ENCODE data around the gene GADD45B. TPM values are rescaled to one million over a fixed set of nuclear protein-coding genes. Genes with fewer than 3 reads are reported as not detected.

Gene GADD45B
- total RNA-seq, 3 donors from 2014 or later (not counting 1 experiment from before 2014, with no cell fraction given) = 198 to 247 (median 212) TPM

DNA sequence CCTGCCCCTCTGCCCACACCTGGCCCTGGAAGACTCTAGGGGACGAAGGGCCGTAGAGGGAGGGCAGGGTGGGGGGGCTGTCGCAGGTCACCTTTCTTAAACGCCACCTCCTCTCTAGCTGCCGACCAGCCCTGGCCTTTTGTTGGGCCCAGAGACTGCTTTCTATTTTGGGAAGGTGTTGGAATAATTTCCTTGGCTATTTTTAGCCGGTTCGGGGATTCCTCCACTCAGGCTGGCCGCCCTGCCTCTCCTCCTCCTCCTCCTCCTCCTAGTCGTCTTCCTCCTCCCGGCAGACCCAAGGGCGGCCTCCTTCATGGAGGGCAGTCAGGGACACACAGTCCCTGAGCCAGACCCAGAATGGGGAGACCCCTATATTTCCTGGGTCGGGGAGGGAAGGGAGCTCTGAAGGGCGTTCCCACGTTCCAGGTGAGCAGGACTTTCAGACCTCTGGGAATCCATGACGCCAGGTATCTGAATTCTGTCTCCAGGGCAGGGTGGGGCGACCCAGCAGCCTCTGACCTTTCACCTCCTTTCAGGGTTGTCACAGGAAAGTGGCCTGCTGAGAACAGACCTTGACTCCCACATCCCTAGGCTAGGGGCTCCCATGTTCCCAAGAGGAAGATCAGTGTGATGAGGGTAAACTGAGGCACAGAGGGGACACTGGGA lies 19.9 kb downstream of the GADD45B start:
- no peak overlapping the region for H3K4me3 ChIP-seq (ENCODE audit: low read length)
- peak overlapping the region in 1 of 2 donors; percentile 26 for H3K27ac Mint-ChIP-seq

DNA sequence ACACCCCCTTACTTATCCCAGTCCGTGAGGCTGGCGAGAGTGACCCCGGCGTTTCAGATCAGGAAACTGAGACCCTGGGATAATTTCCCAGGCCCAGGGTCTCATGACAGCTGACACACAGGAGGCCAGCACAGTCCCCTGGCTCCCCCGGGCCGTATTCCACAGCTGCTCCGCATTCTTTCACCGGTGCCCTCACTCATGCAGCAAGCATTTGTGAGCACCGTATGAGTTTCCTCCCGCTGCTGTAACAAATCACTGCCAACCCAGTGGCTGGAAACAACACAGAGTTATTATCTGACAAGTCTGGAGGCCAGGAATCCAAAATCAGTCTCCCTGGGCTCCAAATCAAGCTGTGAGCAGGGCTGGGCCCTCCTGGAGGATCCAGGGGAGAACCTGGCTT lies 21.3 kb downstream of the GADD45B start:
- WGBS (ENCODE audit: insufficient coverage) = 97% methylated on average over 10 of the region's 10 CpGs
- Mint-ChIP-seq H3K9me3 (no peaks in the 10 kb centered on the region), H3K27ac (no peak overlapping the region), H3K27me3 (ENCODE audit: low read depth in 2 of 2) (peaks cover 0 to 8% of the 10 kb centered on the region in 2 donors), H3K4me3 (no peak overlapping the region), H3K36me3 (no peaks in the 10 kb centered on the region), H3K4me1 (peaks cover 0 to 10% of the 10 kb centered on the region in 2 donors)
- intact Hi-C loops (cut with micrococcal nuclease) = no loop called here
- peaks cover 20% of the 10 kb centered on the region for H3K4me1 ChIP-seq (ENCODE audit: control insufficient read depth, insufficient read depth, low read length)
- no peaks in the 10 kb centered on the region for H3K9me3 ChIP-seq (ENCODE audit: control insufficient read depth, insufficient read depth, low read length)
- DNase-seq (no peak), ATAC-seq (no peak)
- no peak overlapping the region for H3K4me3 ChIP-seq (ENCODE audit: low read length)
- H3K36me3 ChIP-seq (ENCODE audit: control insufficient read depth, insufficient read depth, low read length) = no peaks in the 10 kb centered on the region
- TF ChIP-seq, protein P1, sequence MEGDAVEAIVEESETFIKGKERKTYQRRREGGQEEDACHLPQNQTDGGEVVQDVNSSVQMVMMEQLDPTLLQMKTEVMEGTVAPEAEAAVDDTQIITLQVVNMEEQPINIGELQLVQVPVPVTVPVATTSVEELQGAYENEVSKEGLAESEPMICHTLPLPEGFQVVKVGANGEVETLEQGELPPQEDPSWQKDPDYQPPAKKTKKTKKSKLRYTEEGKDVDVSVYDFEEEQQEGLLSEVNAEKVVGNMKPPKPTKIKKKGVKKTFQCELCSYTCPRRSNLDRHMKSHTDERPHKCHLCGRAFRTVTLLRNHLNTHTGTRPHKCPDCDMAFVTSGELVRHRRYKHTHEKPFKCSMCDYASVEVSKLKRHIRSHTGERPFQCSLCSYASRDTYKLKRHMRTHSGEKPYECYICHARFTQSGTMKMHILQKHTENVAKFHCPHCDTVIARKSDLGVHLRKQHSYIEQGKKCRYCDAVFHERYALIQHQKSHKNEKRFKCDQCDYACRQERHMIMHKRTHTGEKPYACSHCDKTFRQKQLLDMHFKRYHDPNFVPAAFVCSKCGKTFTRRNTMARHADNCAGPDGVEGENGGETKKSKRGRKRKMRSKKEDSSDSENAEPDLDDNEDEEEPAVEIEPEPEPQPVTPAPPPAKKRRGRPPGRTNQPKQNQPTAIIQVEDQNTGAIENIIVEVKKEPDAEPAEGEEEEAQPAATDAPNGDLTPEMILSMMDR (IDR thresholded peaks at IDR 0.05) = no peak
- H3K27me3 ChIP-seq (ENCODE audit: control insufficient read depth, insufficient read depth, low read length) = peaks cover 4% of the 10 kb centered on the region
- no peak overlapping the region for H3K27ac ChIP-seq (ENCODE audit: low read length)

More for the DNA sequence above, 19.9 kb downstream of the GADD45B start:
- WGBS (ENCODE audit: insufficient coverage) = 51% methylated on average over 13 of the region's 16 CpGs
- peaks cover 0 to 19% of the 10 kb centered on the region in 2 donors for H3K27me3 Mint-ChIP-seq (ENCODE audit: low read depth in 2 of 2)
- intact Hi-C loops (cut with micrococcal nuclease) = no loop called here
- Histone ChIP-seq H3K4me1 (ENCODE audit: control insufficient read depth, insufficient read depth, low read length) (peaks cover 29% of the 10 kb centered on the region), H3K27me3 (ENCODE audit: control insufficient read depth, insufficient read depth, low read length) (peaks cover 13% of the 10 kb centered on the region), H3K9me3 (ENCODE audit: control insufficient read depth, insufficient read depth, low read length) (no peaks in the 10 kb centered on the region), H3K36me3 (ENCODE audit: control insufficient read depth, insufficient read depth, low read length) (no peaks in the 10 kb centered on the region), H3K27ac (ENCODE audit: low read length) (no peak overlapping the region)
- TF ChIP-seq, protein P1 (IDR thresholded peaks at IDR 0.05) = no peak
- H3K9me3 Mint-ChIP-seq = no peaks in the 10 kb centered on the region
- peaks cover 0 to 10% of the 10 kb centered on the region in 2 donors for H3K4me1 Mint-ChIP-seq
- no peaks in the 10 kb centered on the region for H3K36me3 Mint-ChIP-seq
- DNase-seq (no peak), ATAC-seq (no peak)
- peak overlapping the region; percentile 71 for H3K4me3 Mint-ChIP-seq

DNA sequence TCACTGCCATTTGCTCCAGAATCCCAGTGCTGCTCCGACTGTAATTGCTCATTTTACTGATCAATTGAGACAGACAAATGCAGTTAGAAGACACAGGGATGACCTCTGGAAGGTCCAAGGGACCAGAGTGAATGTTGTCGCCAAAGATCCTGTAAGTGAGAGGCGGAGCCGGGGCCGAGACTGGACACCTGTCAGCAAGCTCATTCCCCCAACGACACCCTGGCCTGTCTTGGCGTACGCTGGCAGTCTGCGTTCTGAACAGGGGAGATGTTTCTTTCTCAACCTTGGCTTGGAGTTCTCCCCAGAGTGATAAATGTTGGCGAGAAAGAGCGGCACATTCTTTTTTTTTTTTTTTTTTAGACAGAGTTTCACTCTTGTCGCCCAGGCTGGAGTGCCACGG lies 24.2 kb downstream of the GADD45B start:
- no peak overlapping the region for H3K4me3 ChIP-seq (ENCODE audit: low read length)
- H3K27ac ChIP-seq (ENCODE audit: low read length) = no peak overlapping the region
- Mint-ChIP-seq H3K27ac (no peak overlapping the region), H3K36me3 (no peaks in the 10 kb centered on the region), H3K4me3 (no peak overlapping the region), H3K9me3 (no peaks in the 10 kb centered on the region), H3K27me3 (ENCODE audit: low read depth in 2 of 2) (no peaks in the 10 kb centered on the region), H3K4me1 (peaks cover 0 to 11% of the 10 kb centered on the region in 2 donors)
- H3K4me1 ChIP-seq (ENCODE audit: control insufficient read depth, insufficient read depth, low read length) = peaks cover 30% of the 10 kb centered on the region
- H3K27me3 ChIP-seq (ENCODE audit: control insufficient read depth, insufficient read depth, low read length) = no peaks in the 10 kb centered on the region
- H3K36me3 ChIP-seq (ENCODE audit: control insufficient read depth, insufficient read depth, low read length) = no peaks in the 10 kb centered on the region
- TF ChIP-seq, protein P1 (IDR thresholded peaks at IDR 0.05) = no peak
- DNase-seq (no peak), ATAC-seq (no peak)
- H3K9me3 ChIP-seq (ENCODE audit: control insufficient read depth, insufficient read depth, low read length) = no peaks in the 10 kb centered on the region
- WGBS (ENCODE audit: insufficient coverage) = 94% methylated on average over 13 of the region's 13 CpGs
- intact Hi-C loops (cut with micrococcal nuclease) = no loop called here

DNA sequence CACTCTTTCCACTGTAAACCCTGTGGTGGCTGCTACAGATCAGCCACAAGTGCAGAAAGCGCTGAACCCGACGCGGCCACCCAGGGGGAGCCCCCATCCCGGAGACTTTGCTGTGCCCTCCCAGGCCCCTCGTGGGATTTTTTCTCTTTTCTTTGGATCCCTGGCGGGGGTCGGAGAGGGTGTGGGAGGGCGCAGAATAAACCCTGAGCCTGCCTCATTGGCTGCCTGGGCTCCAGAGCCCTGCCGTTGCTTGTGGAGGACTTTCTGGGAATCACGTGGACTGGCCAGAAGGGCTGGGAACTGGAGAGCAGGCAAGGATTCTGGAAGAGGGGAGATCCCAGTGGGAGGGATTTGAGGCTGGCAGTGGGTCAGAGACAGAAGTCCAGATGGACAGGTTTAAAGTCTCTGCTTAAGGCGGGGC lies 24.9 kb downstream of the GADD45B start:
- WGBS (ENCODE audit: insufficient coverage) = 84% methylated on average over 12 of the region's 12 CpGs
- Mint-ChIP-seq H3K4me3 (no peak overlapping the region), H3K4me1 (peaks cover 0 to 11% of the 10 kb centered on the region in 2 donors), H3K36me3 (no peaks in the 10 kb centered on the region), H3K9me3 (no peaks in the 10 kb centered on the region), H3K27ac (no peak overlapping the region), H3K27me3 (ENCODE audit: low read depth in 2 of 2) (no peaks in the 10 kb centered on the region)
- Histone ChIP-seq H3K27me3 (ENCODE audit: control insufficient read depth, insufficient read depth, low read length) (no peaks in the 10 kb centered on the region), H3K4me3 (ENCODE audit: low read length) (no peak overlapping the region), H3K4me1 (ENCODE audit: control insufficient read depth, insufficient read depth, low read length) (peaks cover 23% of the 10 kb centered on the region), H3K9me3 (ENCODE audit: control insufficient read depth, insufficient read depth, low read length) (no peaks in the 10 kb centered on the region), H3K27ac (ENCODE audit: low read length) (no peak overlapping the region), H3K36me3 (ENCODE audit: control insufficient read depth, insufficient read depth, low read length) (no peaks in the 10 kb centered on the region)
- DNase-seq = no peak
- TF ChIP-seq, protein P1 (IDR thresholded peaks at IDR 0.05) = no peak
- intact Hi-C loops (cut with micrococcal nuclease) = no loop called here
- ATAC-seq = no peak

Data from natural killer cell (primary cell).